GM21515 (cell line): Measurements from ENCODE around the gene TBL1Y.
A peak's percentile ranks its signal among the peaks of the same experiment; 100 is the strongest.
"Not testable (repeated sequence)": the region's sequence is repeated elsewhere in the genome, so short reads cannot be mapped to it uniquely, and the experiment has no call there.

Experiments
- ATAC-seq: cut with Tn5 transposase; IDR thresholded peaks from one replicate; pipeline ENCODE4 v1.9.1; 2021; ENCODE audit not compliant: unreplicated experiment

The TBL1Y gene

DNA sequence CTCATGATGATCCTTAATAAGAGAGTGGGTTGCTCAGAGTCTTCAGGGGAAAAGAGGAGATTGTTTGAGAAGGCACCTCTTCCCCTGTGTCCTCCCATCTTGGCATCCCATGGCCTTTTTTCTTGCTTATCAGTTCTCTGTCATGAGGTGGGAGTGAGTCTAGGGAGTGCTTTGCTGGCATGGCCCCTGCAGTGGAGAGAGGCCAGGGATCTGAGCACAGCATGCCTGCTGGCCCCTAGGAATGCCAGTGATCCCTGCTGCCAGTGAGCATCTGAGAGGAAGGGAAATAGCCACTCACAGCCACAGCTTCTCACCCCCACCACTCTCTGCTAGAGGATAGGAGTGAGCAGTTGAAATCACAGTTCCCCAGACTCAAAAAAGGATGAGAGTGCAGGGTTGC is 168.2 kb downstream of the TBL1Y start:
- no peak for ATAC-seq

GRCh38 chrY:7080548-7080947 is 170.1 kb downstream of the TBL1Y start:
- ATAC-seq, result not testable (repeated sequence)

GRCh38 chrY:7085606-7086005 is 175.1 kb downstream of the TBL1Y start:
- ATAC-seq, result peak; percentile 94

DNA sequence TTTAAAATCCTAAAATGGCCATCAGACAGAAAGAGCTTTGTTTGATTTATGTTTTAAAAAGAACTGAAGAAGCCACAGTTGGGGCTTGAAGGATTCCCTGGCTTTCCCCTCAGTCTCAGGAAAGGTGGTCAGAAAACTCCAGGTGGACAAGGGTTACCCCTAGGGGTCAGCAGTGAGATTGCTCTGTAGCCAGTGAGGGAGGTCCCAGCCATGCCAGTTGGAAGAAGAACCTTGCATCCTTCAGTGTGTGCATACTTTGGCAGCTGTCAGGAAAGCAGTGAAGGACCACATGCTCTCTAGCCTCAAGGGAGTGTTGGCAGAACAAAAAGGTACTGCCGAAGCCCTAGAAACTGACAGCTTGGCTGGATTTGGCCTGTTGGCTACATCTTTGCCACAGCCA is 182.3 kb downstream of the TBL1Y start:
- no peak for ATAC-seq

GRCh38 chrY:7094365-7094764 is 183.9 kb downstream of the TBL1Y start:
- ATAC-seq, result no peak

DNA sequence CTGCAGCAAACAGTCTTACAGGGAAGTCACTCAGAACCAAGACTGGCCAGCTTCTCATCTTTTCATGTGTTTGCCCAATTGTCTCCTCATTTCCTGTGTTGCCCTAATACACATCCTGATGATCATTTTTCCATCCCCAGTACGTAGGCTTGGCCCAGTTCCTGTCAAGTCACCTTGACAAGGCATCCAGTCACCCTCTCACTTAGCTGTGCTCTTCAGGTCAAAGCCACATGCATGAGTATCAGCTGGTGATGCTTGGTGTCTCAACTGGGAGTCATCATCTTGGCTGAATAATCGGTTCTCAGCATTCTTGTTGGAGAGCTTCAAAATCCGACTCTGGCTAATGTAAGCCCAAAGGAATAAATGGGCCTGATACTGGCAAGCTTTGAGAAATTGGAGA is 186.5 kb downstream of the TBL1Y start:
- ATAC-seq, result no peak

DNA sequence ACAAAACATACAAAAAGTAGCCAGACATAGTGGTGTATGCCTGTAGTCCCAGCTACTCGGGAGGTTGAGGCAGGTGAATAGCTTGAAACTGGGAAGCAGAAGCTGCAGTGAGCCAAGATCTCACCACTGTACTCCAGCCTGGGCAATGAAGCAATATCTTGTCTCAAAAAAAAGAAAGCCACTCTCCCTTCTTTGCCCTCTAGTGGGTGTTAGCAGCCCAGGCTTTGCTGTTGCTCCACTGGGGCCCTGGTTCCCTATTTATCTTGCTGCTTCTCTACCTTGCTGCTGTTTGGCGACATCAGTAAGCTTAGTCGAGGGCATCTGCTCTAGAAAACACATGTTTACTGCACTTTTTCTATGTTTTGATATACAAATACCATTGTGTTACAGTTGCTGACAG is 189.2 kb downstream of the TBL1Y start:
- no peak for ATAC-seq

DNA sequence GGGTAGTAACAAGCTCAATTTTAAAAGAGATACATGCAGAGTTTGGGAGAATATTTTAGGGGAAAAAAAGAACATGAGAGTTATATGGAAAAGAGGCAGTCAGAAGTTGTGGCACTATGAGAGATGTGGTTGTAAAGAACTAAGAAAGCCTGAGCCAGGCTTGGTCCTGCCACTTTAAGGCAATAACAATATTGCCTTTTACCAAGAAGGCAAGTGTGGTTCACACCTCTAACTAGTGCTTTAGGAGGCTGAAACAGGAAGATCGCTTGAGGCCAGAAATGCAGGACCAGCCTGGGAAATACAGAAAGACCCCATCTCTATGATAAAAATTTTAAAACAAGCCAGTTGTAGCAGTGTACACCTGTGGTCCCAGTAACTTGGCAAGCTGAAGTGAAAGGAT is 192.2 kb downstream of the TBL1Y start:
- no peak for ATAC-seq

- no peak for ATAC-seq
These were observed 196.7 kb downstream of the TBL1Y start for GRCh38 chrY:7107179-7107578.

GRCh38 chrY:7110086-7110485 is 199.6 kb downstream of the TBL1Y start:
- ATAC-seq, result no peak

DNA sequence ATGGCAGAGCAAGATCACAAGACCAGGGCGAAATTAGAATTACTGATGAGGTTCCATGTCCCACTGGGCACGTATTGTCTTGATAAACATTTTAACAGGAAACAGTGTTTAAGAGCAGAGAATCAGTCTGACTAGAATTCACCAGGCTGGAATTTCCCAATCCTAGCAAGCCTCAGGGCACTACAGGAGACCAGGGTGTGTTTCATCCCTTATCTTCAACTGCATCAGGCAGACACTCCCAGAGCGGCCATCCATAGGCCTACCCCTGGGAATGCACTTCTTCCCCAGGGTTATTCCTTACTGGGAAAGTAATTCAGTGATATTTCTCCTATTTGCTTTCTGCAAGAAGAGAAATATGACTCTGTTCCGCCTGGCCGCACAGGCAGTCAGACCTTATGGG is 205.4 kb downstream of the TBL1Y start:
- no peak for ATAC-seq

DNA sequence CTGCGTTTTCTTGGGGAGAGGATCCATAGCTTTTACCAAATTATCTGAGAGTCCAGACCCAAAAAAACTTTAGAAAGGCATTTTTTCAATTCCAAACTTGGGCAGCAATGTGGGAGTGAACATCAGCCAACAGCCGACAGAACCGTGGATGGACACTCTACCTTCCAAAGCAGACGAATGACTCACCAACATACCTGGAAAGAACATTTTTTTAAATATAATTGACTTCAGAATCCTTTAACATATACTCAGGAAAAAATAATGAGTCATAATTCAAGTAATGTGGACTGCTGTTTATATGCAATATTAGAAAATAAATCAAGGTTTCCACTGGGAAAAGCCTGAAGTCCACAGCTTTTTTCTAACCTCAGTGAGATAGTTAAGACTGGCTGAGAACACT is 211.7 kb downstream of the TBL1Y start:
- ATAC-seq, result no peak

DNA sequence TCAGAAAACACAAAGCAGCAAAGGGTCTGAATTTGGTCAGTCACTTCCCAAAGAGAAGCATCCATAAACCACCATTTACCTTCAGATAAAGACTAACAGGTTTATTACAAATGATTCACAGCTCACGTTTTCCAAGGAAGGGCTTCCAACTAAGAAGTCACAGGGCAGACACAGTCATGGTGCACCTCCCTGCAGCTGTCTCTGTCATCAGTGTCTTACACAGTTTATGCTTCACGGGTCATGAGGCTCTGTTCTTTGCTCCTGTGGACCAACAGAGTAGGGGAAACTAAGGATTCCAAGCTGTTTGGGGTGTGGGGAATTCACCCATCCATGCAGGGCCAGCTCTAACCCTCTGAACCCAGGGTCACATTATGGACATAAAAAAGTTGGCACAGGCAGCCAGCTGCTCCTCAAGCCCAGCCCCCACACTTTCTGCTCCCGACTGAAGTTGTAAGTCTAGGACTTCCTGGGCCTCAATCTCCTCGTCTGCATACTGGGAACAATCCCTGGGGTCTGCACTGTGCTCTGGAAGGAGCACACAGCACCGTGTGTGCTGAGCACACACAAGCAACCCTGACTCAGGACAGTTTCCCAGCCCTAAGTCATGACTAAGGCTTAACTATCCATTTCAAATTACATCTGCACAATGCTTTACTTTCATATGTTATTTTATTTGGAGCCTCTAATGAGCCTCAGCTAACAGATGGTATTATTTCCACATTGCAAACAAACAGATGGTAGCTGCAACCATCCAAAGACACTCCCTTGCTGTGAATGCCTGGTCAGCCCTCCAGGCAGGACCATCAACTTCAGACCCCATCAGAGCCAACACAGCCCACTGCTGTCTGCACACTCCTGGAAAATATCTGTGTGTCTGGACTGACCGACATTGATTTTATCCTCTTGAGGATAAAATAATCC is 214.9 kb downstream of the TBL1Y start:
- no peak for ATAC-seq

DNA sequence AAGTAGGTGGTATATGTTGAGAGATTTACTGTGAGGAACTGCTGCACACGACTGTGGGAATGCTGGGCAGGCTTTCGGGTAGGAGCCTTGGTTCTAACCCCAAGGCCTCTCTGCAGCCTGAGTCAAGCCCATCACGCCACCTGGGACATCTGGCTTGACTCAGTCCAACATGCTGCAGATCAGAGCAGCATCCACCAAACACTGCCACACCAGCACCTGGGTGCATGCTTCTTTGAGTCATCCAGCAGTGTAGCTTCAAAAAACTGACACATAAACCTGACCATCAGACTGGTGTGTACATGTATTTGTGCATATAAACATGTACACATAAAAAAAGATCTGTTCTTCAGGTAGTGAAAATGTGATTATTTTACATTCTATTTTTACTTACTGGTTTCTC is 217.7 kb downstream of the TBL1Y start:
- no peak for ATAC-seq
